ENCODE results near the gene PDXK. TPM values are rescaled to one million over a fixed set of nuclear protein-coding genes. Genes with fewer than 3 reads are reported as not detected.

The PDXK gene
- total and polyA plus RNA-seq, 2 of the 13 experiments (the other 11 are each of a cell fraction or from before 2014, with no cell fraction given) = 114 to 184 TPM

DNA sequence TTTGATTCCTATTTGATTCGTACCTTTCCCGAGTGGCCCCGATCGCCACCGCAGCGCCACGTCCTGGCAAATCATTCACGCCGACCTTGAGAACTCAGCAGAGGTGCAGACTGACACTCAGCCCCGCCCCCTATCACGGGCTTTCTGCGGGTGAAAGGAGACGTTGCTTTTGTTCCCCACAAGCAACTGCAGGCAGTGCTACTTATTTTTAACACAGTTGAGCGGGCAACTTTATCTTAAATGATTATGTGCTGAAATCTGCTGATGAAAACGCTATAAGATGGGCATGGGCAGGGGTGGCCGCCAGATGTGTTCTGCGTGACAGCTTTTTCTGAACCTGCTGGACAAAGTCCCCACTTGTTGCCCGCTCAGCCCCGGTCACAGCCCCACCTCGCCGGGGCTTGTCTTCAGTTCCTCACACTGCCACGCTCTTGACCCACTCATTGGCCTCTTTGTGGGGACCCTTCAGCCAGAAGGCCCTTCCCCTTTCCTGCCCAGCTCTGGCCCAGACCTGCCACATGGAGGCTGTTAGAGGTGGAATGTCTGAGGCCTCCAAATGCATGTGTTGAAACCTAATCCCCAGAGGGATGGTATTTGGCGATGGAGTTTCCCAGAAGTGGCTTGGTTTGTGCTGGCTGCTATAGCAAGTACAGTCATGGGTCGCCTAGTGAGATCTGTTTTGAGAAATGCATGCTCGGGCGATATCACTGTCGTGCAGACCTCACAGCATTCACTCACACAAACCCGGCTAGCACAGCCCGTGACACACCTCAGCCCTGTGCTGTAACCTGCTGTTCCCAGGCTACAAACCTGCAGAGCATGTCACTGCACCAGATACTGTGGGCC is 15.7 kb upstream of the PDXK start (continued):
- TF ChIP-seq GFI1 (CRISPR knock-in tag; IDR thresholded peaks at IDR 0.05; ENCODE audit: borderline replicate concordance) (peak; percentile 26; the same call in 1 of the 2 replicates), ZSCAN9 (CRISPR knock-in tag; IDR thresholded peaks at IDR 0.05; ENCODE audit: borderline replicate concordance) (no peak; the same call in 1 of the 2 replicates), MAFF (IDR thresholded peaks at IDR 0.05; ENCODE audit: low read depth, low read length) (no peak), ZNF556 (CRISPR knock-in tag; IDR thresholded peaks at IDR 0.05; ENCODE audit: borderline replicate concordance) (no peak), HOXA9 (CRISPR knock-in tag; IDR thresholded peaks at IDR 0.05; ENCODE audit: borderline replicate concordance) (no peak), ZNF260 (CRISPR knock-in tag; IDR thresholded peaks at IDR 0.05; ENCODE audit: borderline replicate concordance, low read depth) (no peak), RBM39 (IDR thresholded peaks at IDR 0.05; ENCODE audit: low read depth, low read length, poor library complexity, severe bottlenecking) (no peak), KDM6A (CRISPR knock-in tag; IDR thresholded peaks at IDR 0.05; ENCODE audit: low read depth) (no peak), ZIK1 (CRISPR knock-in tag; IDR thresholded peaks at IDR 0.05; ENCODE audit: borderline replicate concordance, low read depth) (no peak), ZNF18 (CRISPR knock-in tag; IDR thresholded peaks at IDR 0.05; ENCODE audit: insufficient replicate concordance) (peak; percentile 32), TARDBP (CRISPR knock-in tag; IDR thresholded peaks at IDR 0.05) (0 out of 2 replicates have a peak, but pooled peaks have one; percentile 19), EHMT2 (IDR thresholded peaks at IDR 0.05; ENCODE audit: borderline replicate concordance, low read depth, low read length) (no peak), THAP8 (CRISPR knock-in tag; IDR thresholded peaks at IDR 0.05; ENCODE audit: borderline replicate concordance) (no peak), ZNF503 (CRISPR knock-in tag; IDR thresholded peaks at IDR 0.05) (no peak), ZNF205 (CRISPR knock-in tag; IDR thresholded peaks at IDR 0.05) (peak; percentile 21; the same call in 1 of the 2 replicates), NAIF1 (CRISPR knock-in tag; IDR thresholded peaks at IDR 0.05; ENCODE audit: borderline replicate concordance) (peak; percentile 81)
- TF ChIP-seq, protein P1, sequence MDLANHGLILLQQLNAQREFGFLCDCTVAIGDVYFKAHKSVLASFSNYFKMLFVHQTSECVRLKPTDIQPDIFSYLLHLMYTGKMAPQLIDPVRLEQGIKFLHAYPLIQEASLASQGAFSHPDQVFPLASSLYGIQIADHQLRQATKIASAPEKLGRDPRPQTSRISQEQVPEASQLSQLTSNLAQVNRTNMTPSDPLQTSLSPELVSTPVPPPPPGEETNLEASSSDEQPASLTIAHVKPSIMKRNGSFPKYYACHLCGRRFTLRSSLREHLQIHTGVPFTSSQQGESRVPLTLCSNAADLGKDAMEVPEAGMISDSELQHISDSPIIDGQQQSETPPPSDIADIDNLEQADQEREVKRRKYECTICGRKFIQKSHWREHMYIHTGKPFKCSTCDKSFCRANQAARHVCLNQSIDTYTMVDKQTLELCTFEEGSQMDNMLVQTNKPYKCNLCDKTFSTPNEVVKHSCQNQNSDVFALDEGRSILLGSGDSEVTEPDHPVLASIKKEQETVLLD (CRISPR knock-in tag; IDR thresholded peaks at IDR 0.05; ENCODE audit: low read depth) = no peak
- TF ChIP-seq, protein P2, sequence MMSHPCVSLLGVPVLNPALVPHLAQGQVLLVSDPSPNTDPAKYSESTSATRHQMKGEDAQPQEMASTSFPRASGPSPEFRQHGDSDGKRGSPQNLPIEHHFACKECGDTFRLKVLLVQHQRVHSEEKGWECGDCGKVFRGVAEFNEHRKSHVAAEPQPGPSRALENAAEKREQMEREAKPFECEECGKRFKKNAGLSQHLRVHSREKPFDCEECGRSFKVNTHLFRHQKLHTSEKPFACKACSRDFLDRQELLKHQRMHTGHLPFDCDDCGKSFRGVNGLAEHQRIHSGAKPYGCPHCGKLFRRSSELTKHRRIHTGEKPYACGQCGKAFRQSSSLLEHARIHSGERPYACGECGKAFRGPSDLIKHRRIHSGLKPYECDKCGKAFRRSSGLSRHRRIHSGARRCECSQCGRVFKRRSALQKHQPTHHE (CRISPR knock-in tag; IDR thresholded peaks at IDR 0.05; ENCODE audit: borderline replicate concordance) = no peak; the same call in 1 of the 2 replicates
- TF ChIP-seq, protein P3, sequence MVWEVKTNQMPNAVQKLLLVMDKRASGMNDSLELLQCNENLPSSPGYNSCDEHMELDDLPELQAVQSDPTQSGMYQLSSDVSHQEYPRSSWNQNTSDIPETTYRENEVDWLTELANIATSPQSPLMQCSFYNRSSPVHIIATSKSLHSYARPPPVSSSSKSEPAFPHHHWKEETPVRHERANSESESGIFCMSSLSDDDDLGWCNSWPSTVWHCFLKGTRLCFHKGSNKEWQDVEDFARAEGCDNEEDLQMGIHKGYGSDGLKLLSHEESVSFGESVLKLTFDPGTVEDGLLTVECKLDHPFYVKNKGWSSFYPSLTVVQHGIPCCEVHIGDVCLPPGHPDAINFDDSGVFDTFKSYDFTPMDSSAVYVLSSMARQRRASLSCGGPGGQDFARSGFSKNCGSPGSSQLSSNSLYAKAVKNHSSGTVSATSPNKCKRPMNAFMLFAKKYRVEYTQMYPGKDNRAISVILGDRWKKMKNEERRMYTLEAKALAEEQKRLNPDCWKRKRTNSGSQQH (CRISPR knock-in tag; IDR thresholded peaks at IDR 0.05; ENCODE audit: low read depth) = 0 out of 2 replicates have a peak, but pooled peaks have one; percentile 56

Data from HepG2 (cell line).